Hematopoietic multipotent progenitor cell treated with erythropoietin and hydrocortisone succinate and interleukin-3 and kit ligand, for 8 days (in vitro differentiated cells): Measurements from ENCODE around the gene KIF5C.

Experiments used
- DNase-seq: peaks from one replicate; pipeline ENCODE4 v3.0.0-alpha.2; 2015

KIF5C gene

DNA sequence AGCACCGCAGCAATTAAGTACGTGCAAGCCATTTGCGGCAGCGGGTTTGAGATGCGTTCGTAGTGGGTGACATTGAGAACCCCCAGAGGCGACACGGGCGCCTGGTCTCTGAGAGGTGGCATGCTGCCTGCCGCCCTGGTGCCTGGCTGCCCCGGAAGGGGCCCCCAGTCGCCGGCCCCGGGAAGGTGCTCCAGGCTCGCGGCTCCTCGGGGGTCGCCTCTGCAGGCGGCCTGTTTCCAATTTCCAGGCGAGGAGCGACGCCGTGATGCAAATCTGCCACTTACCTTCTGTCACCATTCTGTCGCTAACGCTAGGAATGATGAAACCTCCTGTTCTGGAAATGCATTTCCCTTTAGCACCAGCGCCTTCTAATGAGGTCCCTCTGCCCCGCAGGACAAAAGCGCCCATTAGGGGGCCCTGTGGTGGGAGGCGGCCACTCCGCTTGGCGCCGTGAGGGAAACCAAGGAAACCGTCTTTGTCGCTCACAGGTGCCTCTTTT is 13.0 kb downstream of the KIF5C start:
- DNase-seq, result no peak

DNA sequence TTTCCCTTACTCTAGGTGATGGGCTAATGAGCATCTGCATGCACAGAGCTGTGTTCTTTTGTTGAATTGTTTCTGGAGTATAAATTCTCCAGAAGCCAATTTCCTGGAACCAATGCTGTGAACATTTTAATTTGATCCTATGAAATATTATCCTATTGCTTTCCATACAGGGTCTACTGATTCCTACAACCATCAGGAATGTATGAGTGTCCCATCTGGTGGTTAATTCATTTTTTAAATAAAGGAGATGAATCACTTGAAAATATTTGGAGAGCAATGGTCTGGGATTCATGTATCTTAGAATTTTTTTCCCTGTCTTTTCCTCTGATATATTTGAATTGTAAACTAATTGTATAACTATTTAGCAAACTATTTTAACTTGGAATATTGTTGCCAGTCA is 14.0 kb downstream of the KIF5C start:
- no peak for DNase-seq

DNA sequence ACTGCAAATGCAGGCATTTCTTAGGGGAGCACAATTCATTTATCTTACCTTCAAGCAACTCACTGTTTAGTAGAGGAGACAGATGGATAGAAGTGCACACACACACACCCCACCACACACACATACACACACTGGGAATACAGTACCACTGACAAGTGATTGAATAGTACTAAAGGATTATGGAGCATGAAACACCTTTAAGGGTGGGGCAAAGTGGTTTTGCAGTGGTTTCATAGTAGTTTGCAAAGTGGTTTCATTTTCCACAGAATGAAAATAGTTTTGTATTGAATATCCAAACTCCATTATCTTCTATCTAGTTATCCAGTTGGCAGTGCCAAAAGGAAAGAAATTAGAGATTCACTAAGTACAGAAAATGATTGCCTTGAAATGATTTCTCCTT is 18.9 kb downstream of the KIF5C start:
- DNase-seq, result no peak

DNA sequence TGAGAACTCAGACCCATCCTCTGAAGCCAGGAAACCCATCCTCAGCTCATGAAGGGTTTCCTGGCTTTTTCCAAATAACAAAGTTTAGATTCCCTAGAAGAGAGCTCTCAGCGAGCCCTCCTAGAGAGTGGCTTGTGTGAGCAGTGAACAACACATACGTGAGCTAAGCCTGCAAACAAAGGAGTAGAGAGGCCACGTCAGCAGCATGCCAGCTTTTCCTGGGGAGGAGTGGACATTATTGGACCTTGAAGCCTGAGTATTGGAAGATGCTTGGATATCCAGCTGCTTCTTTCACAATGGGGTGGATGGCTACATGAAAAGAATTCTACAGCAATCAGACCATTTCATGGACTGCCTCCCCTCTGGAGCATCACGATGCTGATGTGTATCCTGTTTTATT is 21.1 kb downstream of the KIF5C start:
- DNase-seq, result no peak

DNA sequence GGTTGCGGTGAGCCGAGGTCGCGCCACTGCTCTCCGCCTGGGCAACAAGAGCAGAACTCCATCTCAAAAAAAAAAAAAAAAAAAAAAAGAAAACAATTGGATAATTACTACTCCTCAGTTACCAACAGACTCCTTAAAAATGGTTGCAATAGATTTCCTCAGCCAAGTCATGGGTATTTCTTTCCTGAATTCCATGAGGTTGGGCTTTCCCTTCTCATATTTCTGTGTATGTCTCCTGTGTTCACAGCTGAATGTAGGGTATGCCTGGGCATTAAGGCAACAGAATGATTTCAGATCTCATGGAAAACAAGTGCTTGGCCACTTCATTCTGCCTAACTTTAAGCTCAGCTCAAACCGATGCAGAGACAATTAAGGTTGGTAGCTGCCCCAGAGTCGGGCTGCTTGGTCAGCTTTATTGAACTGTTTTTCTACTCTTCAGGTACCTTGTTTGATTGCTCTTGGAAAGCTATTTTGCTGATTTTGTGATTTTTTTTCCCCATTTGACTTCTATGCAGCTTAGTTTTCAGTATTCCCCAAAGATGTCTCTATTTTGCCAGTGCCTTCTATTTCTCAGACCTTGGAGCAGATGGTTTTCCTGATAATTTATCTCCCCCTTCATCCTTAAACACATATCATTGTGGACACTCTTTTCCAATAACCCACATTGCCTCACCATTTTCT is 24.8 kb downstream of the KIF5C start:
- DNase-seq, result no peak

DNA sequence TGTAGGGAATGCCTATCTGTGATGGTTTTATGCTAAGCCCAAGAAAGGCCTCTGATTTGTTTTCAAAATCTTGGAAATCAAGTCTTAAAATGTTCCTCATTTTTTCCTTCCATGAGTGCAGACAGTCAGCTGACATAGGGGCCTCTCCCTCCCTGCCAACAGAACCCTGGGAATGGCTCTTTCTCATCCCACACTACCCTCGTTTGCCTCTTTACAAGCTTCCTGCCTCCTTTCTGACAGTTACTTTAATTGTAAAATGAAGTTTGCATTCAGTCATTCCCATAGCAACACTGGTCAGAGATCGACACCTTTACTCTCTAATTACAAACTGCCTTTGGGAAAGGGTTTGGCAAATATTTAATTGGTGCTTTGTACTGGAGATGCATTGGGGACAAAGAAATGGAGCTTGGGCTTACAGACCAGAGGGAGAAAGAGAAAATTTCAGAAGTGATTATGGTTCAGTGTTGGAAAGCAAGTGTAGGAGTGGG is 25.4 kb downstream of the KIF5C start:
- DNase-seq, result no peak

DNA sequence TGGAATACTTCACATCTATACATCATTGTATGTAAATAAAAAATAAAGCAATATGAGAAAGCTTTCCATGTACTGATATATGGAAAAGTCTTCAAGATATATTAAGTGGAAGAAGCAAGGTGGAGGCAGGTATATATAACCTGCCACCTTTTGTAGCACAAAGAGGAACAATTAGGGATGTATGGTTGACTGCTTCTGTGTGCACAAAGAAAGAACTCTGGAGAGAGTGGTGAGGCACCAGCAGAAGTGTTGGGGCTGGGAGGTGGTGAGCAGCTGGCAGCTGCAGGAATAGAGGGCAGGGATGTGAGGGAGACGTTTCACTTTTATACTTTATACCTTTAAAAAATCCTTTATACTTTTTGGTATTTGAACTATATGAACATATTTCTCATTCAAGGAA is 26.1 kb downstream of the KIF5C start:
- DNase-seq, result no peak

DNA sequence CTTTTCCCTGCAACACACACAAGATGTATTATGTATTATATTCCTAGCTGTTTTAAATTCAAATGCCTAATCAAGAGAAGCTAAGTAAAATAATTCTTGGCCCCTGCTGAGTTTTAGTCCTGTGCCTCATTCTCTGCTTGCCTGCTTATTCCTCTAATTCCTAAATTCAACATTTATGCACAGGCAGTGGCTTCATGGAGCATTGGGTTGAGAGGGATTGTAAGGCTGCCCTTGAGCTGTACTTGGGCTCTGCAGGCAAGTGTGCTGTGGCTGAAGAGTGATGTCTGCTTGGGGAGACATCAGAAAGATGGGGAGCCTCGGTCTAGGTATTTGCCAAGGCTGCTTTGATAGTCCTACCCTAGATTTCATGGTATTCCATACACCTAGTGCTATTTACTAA is 27.8 kb downstream of the KIF5C start:
- no peak for DNase-seq

DNA sequence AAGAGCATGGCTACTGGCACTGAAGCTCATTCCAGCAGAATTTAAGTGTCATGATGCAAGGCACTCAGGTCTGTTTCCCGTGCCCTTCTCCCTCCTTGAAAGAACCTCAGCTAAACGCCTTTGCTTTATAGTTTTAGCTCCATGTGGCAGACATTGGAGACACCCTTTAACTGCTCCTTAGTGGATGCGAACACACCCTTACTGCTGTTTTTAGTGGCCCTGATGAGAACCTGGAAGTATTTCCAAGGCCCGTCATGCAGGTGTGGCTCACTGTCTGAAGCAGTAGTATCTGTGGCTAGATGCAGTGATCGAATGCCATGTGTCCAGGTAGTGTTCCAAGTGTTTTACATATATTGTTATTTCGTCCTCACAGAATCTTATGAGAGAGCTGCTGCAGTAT is 28.3 kb downstream of the KIF5C start:
- DNase-seq, result no peak

DNA sequence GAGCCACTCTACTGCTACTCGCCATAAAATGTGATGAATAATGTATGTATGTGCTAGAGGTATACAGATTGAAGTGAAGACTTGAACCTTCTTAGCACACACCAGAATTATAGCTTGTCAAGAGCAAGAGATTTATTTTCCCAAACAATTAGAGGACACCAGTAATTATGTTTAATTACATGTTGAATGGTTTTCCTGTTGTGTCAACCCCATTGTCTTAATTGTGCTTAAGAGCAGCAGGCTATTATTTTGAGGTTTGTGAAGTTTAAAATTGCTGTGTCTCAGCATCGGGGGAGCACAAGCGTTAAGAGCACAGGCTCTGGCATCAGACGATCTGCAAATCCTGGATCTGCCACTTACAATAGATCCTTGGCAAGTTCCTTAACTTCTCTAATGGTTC is 29.0 kb downstream of the KIF5C start:
- DNase-seq, result no peak

DNA sequence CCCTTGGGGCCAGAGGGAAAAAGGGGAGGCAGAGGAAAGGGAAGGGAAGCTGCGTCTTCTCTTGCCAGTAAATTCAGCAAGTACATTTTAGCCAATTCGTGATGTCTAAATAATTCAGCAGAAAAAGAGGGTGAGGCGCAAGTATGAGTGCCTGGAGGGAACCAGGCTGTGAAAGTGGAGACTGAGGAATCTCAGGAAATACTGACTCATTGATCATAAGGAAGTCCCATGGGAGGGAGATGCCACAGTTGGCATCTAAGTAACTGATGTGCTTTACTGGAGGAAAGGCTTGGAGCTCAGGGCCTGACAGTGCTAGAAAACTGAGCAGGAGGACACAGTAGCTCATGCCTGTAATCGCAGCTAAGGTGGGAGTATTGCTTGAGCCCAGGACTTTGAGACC is 31.1 kb downstream of the KIF5C start:
- no peak for DNase-seq

DNA sequence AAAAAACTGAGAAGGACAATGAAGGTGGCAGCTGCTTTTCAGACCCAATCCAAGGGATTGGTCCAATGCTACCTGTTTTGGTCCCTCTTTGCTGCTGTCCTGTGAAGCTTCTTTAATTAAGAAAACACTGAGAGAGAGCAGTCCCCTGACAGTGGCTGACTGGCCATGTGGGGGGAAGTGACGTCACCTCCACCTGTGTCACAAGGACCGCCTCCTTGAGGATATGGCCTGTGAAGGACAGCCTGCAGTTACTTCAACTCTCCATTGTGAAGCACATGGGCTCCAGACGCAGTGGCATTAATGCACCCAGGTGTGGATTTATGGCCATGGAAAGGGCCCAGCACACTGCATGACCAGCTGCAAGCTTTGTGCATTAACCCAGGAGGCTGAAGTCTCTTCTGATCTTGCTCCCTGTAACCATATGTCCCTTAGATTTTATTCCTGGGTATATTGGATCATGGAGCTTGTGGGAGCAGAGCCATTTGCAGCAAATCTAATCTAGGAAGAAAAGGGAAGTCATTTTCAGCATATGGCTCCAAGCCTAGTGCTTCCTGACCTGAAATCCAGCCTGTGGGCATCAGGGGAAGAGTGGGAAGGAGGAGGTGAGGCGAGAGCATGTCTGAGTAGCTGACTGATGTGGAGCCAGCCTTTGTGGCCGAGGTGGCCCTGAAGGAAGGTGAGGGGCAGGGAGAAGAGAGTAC is 32.2 kb downstream of the KIF5C start:
- no peak for DNase-seq

DNA sequence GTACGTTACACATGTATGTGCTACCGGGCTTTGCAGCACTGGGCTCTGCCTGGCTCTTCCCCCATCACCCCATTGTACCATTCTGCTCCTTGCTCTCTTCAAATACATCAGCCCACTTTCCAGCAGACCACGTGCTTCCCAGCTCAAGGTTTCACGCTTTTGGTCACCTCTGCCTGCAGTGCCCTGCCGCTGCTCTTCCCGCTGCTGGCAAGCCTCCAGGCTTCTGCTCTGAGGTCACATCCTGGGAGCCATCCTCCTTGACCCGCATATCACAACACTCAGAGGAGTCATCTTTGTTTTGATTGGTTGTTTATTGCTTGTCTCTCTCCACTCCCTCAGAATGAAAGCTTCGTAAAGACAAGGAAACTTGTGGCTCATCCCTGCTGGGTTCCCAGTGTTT is 34.1 kb downstream of the KIF5C start:
- DNase-seq, result no peak

DNA sequence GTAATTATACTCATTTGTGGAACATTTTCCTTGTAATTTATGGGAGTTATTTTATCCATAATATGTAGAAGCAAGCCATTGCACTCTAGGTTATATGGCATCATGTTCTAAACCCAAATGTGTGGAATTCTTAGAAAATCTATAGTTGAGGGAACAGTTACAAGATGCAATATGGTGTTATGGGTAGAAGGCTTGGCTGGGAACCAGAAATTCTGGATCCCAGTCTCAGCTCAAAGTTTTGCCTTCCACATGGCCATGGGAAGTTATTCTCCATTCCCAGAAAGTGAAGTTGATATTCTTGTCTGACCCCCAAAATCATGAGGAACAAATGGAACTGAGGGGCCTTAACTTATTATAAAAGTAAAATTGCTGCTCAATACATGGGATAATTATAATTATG is 38.0 kb downstream of the KIF5C start:
- no peak for DNase-seq

DNA sequence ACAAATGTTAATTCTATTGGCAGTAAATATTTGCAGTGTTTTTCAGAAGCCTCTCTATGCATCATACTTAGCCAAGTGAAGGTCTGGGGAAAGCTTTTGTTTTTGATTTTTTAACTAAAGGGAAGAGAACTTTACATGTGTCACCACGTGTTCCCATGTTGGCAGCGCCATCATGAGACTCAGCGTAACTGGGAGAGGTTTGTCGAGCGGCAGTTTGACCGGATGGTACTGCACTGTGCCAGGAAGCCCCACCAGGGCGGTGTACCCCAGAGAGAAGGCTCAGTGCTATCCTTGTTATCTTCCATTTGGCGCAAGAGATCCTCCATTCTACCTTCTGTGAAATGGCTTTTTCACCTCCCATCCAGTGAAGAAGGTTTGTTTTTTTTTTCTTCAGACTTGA is 38.5 kb downstream of the KIF5C start:
- DNase-seq, result no peak

DNA sequence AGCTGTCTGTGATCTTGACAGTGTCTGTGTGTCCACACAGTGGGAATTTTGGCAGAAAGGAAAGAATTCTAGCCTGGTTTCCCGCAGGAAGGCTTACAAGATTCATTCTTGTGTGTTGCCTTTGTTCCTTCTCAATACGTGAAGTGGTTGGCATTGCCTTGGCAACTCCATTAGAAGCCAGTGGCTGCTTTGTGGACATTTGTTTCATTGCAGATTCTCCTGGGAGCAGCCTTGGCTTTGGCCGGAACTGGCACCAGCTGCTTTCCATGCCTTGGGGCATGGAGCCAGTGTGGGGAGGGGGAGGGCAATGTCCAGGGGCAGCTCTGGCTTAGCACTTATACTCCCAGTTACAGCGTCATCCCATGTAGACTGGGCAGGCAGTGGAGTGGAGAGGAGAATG is 39.4 kb downstream of the KIF5C start:
- DNase-seq, result no peak

DNA sequence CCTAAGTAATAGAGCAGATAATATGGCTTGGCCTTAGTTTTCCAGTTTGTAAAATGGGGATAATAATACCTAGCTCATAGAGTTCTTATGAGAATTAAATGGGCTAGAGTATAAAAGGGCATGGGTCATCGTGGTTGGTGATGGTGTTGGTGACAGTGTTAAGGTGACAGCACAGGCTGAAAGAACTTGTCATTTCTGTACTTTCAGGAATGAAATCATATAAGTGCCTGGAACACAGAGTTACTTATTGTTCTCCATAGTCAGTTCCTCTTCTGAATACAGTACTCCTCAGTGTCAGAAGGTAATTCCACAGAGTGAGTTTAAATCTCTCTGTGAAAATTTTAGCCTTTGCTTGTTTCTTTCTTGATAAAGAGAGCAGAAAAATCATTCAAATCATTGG is 42.4 kb downstream of the KIF5C start:
- DNase-seq, result no peak

DNA sequence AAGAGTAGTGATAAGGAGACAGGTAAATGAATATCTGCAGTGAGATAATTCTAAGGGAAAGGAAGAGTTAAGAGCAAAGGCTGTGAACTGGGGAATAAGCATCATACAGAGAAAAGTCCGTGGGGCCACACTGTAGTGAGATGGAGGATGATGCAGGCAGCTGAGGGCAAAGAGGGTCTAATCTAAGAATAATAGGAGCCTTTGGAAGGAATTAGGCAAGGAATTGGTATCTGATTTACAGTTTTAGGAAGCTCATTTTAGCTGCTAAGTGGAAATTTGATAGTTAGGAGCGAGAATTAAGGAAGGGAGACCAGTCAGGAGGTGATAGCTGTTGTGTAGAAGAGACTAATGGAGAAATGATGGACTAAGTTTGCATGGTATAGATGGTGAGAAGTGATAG is 43.5 kb downstream of the KIF5C start:
- DNase-seq, result no peak

DNA sequence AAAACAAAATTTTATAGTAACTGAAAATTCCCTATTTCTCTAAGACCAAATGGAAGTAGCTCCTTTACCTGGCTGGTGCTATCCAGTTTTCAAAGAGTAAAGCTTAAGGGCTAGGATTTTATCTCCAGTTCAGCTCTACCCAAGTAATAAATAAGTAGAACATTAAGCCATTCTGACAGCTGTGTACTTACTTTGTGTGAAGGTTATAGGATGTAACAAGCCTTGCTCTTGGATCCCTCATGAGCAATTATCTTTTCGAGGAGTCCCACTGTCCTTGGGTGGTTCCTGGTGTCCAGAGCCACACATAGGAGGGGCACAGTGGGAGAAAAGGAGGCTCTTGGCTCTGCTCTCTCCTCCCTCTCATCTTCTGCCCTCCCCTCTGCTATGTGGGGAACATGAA is 45.5 kb downstream of the KIF5C start:
- no peak for DNase-seq

DNA sequence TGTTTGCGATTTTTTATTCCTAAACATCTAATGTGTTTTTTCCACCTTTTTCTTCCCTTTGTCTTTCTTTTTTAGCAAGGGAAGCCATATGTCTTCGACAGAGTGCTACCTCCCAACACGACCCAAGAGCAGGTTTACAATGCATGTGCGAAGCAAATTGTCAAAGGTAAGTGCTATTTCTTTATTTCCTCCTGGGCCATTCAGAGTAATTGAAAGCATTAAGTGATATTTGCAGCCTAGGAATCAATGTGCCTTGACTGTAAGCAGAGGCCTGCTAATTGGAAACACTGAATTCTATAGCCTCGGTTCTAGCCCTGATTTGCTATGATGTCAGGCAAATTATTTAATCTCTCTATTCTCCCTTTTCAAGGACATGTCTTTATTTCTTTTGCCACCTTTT is 47.0 kb downstream of the KIF5C start:
- DNase-seq, result no peak

DNA sequence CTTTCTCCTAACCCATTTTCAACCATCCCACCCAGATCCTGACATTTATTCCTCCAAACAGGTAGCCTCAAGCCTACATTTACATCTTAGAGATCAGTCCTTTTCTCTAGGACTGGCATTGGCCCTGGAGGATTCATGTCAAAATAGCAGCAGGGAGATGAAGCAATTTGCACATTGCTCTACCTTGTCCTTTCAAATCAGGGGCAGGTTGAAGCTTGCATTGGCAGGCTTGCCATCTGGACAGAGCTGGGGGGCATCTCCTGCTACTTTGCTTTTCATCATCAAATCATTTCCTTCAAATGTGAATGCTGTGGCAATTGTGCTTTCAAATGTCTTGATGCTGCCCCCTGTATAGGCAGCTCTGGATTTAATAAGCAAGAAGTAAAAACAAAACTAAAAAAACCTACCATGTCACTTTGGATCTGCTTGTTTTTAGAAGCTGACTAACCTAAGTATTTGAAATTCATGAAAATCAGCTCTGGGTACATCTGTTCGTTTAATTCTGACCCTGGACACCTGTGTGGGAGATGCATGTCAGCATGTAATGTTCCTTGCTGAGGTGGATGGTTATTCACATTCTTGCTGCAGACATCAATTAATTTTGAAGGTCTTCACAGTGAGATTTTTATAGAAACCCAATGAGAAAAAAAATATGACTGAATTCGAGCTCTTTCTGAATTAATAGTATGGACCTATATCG is 47.9 kb downstream of the KIF5C start:
- no peak for DNase-seq

DNA sequence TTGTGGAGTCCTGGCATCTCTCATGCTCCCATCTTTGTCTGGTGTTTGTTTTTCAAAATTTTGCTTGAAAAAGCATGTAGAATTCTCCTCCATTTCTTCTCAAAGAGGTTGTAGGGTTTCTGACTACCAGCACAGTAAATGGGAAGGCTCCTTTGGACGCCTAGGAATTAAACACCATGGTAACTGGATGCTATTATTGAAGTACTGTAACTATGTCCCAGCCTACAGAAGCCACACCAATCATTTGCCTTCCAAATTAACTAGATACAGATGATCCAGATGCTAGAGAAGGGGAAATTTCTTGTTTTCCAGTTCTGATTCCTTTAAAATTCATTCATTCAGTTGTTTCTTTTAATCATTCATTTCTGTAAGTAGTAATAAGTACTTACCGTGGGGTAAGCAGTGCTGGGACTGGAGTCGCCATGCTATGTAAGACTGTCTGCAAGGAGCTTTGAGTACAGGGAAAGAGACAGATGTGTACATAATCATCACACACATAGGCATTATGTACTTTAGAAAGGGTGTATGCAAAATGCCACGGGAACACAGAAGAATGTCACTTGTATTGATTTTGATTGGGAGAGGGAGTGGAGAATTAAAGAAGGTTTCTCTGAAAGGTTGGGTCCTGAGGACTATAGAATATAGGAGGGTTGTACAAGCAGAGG is 49.6 kb downstream of the KIF5C start:
- no peak for DNase-seq

DNA sequence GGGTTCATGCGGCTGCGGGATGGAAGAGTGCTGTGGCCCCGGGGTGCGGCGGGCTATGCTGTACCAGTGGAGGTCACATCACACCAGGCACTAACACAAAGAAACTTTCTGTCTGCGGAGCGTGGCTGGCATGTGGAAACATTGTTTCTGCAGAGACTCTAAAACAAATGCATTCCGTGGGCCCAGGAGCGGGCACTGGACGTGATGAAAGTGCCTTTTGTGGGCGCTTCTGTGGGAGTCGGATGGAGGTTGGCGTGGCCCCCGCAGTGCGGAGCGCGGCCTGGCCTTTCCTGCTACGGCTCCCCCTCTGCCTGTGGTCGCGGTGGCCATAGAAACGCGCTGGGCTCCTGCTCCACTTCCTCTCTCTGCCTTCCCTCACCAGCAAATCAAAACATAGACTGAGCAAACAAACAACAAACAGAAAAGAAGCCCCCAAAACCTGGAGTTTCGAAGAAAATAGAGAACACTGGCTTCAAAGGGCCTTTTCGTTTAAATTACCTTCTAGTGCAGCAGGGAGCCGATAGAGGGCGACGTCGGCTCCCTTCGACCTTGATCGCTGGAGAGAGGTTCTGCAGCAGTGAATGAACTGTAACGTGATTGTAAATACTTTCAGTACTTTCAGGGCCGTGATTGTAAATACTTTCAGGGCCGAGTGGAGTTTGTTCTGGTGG is 51.4 kb downstream of the KIF5C start:
- peak; percentile 60 for DNase-seq
